HG02852 (cell line): ENCODE data around the gene DGCR6.
"Not testable (repeated sequence)": the region's sequence is repeated elsewhere in the genome, so short reads cannot be mapped to it uniquely, and the experiment has no call there.

Experiments
- ATAC-seq: cut with Tn5 transposase; IDR thresholded peaks from one replicate; pipeline ENCODE4 v1.9.1; 2021; ENCODE audit warnings: mild to moderate bottlenecking, moderate library complexity; ENCODE audit not compliant: unreplicated experiment

DGCR6 gene

DNA sequence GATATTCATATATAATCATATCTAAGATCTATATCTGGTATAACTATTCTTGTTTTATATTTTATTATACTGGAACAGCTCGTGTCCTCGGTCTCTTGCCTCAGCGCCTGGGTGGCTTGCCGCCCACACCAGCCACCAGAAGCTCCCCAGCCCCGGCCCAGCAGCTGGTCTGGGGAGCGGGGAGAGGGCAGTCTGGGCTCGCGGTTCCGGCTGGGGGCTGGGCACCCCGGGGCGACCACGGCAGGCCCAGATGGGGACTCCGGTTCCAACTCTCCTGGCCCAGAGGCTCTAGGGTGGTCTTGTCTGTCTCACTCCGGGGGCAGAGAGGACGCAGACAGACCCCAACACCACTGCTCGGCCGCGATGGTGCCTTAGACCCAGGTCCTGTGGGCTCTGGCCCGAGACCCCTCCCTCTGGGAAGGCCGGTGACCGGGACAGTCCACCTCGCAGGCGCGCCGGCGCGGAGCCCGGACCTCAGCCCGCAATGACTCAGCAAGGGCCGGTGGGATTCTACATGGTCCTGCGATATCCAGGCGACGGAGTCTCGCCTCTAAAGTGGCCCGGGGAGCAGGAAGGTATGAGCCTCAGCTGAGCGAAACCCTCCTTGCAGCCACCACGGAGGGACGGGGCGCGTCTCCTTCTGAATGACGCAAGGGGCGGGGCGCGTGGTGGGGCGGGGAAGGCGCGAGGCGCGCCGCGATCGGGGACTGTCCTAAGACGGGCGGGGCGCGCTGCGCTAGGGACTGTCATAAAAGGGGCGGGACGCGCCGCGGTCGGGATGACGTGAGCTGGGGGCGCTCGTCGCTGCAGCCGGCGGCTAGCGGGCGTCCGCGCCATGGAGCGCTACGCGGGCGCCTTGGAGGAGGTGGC, at the start of gene DGCR6:
Gene DGCR6, plus strand, starts transcription at position 781 of the 870 bp plus-strand sequence. Its CDS starts 55 bp downstream, at position 836.
- ATAC-seq: peak; percentile 81

DNA sequence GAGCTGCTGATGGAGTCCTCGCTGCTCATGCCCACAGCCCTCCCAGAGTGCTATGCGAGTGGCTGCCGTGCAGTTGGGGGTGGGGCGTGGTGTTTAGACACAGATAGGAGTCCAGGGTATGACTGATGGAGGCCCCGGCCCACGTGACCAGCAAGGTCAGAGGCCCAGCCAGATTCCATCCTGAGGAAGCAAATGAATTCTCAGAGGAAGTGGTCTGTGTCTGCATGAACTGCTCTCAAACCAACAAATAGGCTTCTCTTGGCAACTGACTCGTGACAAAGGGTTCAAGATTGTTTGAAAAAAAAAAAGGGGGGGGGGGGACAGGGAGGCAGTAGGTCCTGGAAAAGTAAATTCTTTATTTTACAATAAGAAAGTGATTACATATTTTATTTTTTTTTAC, 46.8 kb upstream of the DGCR6 start:
- ATAC-seq: not testable (repeated sequence)

DNA sequence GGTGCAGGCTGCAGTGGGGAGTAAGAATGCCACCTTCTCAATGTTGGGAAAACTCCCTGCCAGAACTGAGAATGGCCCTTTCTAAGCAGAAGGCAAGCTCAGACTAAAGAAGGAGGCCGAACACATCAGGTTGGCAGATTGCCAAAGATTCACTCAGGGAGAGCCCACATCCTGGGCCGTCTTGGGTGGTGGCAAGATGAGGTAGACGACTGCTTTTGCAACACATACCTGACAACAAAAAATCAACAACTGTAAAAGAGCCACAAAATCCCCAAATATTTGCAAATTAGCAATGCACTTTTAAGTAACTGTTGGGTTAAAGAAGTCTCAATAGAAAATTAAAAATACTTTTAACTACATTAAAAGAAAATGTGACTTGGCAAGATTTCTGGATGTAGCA, 24.9 kb upstream of the DGCR6 start:
- ATAC-seq: not testable (repeated sequence)

DNA sequence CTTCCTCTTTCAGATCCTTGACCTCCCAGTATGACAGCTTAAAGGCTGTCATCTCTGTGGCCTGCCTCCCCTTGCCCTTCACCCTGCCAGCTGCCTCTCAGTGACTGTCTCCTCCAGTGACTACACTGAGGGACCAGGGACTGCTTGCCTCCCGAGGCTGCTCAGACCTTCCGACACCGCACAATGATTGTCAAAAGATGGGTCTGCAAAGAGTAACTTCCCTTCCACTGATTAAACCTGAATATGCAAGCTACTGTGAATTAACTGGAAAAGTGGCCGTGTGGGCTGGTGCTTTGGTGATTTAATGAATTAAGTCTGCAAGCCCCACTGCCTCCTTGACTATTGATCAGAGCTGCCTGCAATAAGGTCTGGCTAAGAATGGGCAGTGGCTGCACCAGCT, 21.7 kb upstream of the DGCR6 start:
- not testable (repeated sequence) for ATAC-seq

DNA sequence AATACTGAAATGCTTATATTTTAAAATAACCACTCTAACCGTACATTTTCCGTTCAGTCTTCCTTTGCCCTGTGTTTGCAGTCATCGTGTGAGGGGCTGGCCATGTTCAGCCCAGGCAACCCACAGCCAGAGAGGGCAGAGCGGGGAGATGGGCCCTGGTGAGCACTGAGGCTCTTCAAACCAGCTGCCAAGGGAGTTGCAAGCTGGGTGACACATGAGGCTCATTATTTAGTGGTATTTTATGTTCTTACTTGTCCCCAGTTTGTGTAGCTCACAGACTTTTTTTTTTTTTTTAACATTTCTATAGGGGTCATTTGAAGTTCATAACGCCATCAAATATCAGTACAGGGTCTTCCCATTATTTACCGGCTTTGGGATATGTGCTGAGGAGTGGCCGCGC, 18.0 kb upstream of the DGCR6 start:
- no peak for ATAC-seq

DNA sequence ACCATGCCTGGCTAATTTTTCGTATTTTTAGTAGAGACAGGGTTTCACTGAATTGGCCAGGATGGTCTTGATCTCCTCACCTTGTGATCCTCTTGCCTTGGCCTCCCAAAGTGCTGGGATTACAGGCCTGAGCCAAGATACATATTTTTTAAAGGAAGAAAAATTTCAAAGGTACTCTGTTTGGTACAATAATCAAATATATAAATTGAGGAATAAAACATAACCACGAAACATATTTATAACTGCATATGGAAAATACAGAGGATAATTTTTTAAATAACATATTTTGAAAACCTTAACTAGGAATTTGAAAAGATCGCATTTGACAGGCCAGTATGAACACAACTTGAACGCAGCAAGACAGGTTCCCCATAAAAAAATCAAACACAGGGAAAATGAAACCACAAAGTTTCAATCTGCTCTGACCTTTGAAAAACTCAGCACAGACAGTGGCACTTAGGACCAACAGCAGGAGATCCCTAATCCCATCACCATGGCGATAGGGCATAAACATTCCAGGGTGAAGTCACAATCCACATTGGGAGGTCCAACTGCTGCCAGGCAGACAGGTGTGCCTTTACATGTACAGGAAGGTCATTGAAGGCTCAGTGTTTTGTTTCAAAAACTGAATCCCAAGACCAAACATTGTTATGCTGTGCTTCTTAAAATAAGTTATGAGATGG, 15.5 kb upstream of the DGCR6 start:
- not testable (repeated sequence) for ATAC-seq

DNA sequence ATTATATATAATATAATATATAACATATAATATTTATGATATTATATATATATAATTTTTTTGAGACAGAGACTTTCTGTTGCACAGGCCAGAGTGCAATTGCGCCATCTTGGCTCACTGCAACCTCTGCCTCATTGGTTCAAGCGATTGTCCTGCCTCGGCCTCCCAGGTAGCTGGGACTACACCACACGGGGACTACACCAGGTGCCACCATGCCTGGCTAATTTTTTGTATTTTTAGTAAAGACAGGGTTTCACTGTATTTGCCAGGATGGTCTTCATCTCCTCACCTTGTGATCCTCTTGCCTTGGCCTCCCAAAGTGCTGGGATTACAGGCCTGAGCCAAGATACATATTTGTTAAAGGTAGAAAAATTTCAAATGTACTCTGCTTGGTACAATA, 12.3 kb upstream of the DGCR6 start:
- ATAC-seq: not testable (repeated sequence)

DNA sequence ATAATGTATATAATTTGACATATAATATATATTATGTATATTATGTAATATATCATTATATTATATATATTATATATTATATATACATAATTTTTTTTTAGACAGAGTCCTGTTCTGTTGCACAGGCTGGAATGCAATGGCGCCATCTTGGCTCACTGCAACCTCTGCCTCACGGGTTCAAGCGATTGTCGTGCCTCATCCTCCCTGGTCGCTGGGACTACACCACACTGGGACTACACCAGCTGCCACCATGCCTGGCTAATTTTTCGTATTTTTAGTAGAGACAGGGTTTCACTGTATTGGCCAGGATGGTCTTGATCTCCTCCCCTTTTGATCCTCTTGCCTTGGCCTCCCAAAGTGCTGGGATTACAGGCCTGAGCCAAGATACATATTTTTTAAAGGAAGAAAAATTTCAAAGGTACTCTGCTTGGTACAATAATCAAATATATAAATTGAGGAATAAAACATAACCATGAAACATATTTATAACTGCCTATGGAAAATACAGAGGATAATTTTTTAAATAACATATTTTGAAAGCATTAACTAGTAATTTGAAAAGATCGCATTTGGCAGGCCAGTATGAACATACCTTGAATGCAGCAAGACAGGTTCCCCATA, 10.0 kb upstream of the DGCR6 start:
- not testable (repeated sequence) for ATAC-seq

DNA sequence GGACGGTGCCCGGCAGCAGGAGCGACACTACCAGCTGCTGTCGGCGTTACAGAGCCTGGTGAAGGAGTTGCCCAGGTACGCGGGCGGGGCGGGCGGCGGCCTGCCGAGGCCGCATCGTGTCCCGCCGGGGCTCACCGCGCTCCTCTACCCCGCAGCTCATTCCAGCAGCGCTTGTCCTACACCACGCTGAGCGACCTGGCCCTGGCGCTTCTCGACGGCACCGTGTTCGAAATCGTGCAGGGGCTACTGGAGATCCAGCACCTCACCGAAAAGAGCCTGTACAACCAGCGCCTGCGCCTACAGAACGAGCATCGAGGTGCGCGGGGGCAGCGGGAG, 258 bp downstream of the DGCR6 start:
- peak; percentile 22 for ATAC-seq

DNA sequence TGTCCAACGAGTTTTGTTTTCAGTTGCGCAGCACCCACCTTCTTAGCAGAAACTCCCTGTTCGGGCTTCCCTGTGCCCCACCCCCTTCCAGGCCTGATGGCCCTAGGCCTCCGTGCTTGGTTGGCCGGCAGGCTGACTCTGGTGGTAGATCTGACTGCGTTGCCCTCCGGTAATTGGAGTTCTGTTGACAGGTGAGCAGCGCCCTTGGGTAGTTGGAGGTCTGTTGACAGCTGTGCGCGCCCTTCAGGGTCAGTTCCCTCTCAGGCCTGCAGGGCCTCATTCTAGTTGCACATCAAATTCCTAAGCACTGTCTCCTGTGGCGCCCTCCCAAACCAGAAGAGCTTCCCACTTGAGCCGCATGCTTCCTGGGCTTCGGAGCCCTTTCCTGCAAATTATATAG, 776 bp downstream of the DGCR6 start:
- no peak for ATAC-seq

DNA sequence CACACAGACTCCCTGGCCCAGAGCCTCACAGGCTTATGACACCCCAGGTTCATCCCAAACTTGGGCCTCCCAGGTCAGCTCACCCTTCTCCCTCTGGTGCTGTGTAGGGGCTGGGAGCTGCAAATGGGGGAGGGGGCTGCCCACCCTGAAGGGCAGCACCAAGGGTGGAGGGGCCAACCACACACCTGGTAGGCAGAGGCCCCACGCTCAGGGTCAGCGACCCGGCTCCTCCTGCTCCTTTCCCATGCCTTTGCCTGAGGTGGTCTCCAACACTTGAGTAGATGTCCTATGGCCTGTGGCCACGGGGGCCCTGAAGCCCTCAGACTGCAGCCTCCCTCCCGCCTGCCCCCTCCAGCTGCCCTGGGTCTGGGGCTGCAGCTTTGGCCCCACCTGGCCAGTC, 3.4 kb downstream of the DGCR6 start:
- no peak for ATAC-seq

DNA sequence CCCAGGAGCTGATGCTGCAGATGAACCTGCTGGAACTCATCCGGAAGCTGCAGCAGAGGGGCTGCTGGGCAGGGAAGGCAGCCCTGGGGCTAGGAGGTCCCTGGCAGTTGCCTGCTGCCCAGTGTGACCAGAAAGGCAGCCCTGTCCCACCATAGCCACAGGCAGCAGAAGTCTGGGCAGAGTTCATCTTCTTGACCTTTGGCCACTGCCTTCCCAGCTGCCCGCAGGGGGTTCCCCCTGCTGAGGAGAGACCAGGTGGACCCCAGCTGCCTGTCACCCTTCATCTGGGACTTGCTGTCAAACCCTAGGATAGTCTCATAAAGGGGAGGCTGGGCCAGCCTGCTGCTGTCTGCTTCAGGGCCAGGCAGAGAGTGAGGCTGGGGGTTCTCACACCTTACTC, 5.4 kb downstream of the DGCR6 start:
- ATAC-seq: not testable (repeated sequence)

DNA sequence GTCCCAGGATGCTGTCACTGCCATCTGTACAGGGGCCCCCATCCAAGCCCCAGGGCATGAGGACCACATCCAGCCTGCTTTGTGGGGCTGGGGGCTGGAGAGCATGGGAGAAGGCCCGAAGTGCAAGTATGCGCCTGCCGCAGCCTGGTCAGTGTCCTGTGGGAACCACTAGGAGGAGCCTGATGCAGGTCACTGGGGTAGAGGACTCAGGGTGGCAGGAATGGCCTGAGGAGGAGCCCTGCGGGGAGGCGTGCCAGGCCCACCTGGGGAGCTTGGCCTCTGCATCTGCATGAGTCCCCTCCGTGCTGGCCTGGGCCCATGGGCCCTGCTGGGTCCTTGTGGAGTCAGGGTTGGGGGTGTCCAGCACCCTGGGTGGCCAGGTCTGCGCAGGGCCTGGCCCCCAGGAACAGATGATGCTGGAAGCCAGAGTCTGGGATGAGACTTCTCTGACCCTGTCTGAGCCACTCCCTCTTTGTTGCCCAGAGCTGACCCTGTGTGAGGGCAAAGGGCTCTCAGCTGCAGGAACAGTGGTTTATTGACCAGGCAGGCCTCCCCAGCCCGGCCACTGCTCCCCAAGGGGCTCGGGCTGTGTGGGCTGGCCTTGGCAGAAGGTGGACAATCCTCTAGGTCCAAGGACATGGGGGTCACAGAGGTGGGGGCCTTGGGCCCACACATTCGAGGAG, 6.3 kb downstream of the DGCR6 start:
- not testable (repeated sequence) for ATAC-seq

DNA sequence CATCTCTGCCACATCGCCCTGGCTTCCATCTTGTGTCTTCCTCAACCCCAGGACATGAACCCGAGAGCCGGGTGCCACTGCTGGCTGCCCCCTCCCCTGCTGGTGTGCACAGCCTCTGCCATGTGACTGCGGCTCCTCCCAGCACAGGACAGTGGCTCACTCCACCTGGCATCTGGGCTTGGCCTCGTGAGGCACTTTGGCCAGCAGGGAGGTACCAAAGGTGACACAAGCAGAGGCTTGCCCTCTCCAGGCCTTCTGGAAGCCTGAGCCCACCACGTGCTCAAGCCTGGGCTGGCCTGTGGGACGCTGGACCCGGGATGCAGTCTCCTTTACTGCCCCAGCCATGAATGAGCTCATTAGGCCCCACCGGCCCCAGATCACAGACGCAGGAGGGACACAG, 8.4 kb downstream of the DGCR6 start:
- not testable (repeated sequence) for ATAC-seq

DNA sequence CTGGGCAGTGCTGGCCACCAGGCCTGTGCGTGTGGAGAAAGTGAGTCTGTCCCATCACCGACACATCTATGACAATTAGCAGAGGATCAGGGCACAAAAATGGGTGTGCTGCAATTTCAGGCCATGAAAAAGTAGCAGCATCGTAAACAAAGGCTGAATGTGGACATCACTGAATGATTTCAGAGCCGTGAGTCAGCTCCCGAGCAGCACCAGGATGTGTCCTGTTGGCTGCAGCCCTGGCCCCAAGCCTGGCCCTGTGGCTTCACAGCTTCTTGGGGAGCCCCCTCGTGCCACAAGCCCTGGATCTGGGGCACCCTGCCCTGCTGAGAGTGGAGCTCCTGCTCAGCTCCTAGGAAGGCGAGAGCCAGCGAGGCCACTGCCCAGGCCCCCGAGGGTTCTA, 9.4 kb downstream of the DGCR6 start:
- not testable (repeated sequence) for ATAC-seq

DNA sequence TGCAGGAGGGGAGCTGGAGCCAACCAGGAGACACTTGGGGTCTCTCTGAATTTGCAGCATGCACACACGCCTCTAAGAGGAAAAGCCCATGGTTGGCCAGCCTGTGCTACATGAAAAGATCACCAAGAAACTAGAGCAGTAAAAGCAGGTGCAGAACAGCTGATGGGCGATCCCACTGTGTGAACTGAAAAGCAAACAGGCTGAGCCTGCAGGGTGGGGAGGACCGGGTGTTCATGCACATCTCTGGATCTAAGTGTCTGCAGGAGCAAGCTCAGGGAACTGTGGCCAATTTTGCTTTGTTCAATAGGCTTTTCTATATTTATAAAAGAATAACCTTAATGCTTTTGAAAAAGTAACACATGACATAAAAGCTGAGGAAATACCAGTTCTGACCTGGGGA, 11.7 kb downstream of the DGCR6 start:
- ATAC-seq: not testable (repeated sequence)

DNA sequence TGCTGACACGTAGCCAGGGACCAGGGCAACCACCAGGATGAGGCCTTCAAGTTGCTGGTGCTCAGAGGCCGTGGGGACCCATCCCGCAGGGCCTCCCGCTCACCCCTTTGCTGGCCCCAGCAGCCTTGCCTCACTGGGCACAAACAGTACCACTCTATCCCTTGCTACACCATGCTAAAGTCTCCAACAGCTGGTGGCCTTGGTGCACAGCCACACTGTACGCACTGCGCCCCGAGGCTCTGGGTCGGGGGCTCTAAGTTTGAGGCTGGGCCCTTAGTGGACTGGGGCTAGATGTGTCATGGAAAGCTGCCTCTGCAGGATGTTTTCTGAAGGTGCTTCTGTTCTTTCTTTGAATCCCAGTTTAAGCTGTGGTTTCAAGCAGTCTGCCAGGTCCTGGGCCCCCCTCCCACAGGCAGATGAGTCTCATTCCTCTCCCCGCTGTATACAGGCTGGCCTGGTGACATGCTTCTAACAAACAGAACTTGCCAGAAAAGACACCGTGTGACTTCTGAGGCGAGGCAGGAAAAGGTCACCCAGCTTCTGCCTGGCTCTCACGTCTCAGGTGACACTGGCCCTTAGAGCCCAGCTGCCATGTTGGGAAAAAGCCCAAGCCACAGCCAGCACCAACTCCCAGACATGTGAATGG, 14.3 kb downstream of the DGCR6 start:
- not testable (repeated sequence) for ATAC-seq

DNA sequence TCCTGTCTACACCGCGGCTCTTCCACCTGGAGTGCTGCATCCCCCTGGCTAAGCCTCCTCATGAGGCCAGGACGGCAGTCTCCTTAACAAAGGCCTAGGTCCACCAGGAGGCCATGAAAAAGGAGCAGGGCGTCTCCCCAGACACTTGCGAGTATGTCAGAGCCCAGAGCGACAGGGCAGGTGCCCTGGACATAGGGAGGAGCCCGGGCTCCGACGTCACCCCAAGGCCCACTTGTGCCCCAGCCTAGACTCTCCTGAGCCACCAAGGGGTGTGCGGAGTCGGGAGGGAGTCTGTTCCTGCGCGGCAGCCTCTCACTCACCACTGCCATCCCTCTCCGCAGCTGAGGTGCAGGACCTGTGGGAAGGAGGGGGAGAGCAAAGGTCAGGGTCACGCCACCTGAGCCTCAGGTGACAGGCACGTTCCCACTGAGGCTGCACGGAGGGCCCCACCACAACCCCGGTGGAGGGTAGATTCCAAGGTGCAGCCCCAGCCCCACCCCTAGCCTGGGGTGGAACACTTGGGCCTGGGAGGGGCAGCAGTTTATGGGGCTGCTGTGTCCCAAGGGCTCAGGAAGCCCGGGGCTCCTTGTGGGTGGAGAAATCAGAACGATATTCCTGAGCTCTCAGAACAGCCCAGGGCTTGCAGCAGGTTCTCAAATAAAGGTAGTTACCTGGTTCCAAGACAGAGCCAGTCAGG, 19.4 kb downstream of the DGCR6 start:
- no peak for ATAC-seq

DNA sequence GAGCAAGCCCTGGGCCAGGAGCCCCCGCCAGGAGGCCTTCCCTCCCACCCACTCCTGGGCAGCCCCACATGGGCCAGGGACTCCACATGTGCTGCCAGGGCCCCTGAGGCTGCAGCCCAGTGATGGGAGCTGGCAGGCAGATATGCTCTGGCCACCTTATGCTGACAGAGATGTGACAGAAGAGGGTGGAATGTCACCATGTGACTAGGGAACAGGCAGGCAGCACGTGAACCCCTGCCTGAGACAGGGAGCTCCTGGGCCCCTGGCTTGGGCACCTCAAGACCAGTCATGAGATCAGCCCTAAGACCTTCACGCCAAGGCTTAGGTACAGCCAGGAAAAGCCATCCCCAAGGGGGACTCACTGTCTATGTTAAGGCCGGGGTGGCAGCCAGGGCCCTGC, 20.9 kb downstream of the DGCR6 start:
- no peak for ATAC-seq

DNA sequence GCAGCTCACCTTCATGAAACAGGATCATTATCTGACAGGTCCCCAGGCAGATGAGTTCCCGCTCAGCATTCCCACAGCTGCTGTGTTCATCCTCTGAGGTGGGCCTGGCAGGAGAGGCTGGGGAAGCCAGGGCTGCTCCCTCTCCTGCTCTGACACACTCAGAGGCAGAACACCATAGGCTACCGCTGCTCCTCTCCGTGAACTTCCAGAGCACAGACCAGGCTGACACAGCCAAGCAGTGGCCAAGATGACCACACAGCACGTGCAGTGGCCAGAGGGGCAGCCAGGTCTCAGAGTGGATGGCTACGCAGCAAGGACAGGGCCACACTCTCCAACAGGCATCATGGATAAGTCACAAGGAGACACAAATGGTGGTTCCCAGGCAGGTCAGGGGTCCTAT, 21.5 kb downstream of the DGCR6 start:
- ATAC-seq: no peak
